Upper lobe of right lung (tissue), 1 donor: ENCODE results near the gene RNF144B. TPM values are rescaled to one million over a fixed set of nuclear protein-coding genes. Genes with fewer than 3 reads are reported as not detected.
A peak's percentile ranks its signal among the peaks of the same experiment; 100 is the strongest.

Experiments
- ATAC-seq: fragments of 200-7000 bp; cut with Tn5 transposase; one replicate; pipeline ENCODE4 v1.9.1; 2020; ENCODE audit warnings: mild to moderate bottlenecking, moderate library complexity
- DNase-seq: peaks from one replicate; pipeline ENCODE4 v3.0.0-alpha.2; 2020
- H3K27ac ChIP-seq: fragments of 200-600 bp; one replicate; pipeline ENCODE4 v1.8.0; 2022
- H3K27me3 ChIP-seq: fragments of 200-600 bp; one replicate; pipeline ENCODE4 v1.8.0; 2022; ENCODE audit warnings: mild to moderate bottlenecking
- H3K36me3 ChIP-seq: fragments of 200-600 bp; one replicate; pipeline ENCODE4 v1.8.0; 2022
- H3K4me1 ChIP-seq: fragments of 200-600 bp; one replicate; pipeline ENCODE4 v1.8.0; 2022
- H3K4me3 ChIP-seq: fragments of 200-600 bp; one replicate; pipeline ENCODE4 v1.8.0; 2022; ENCODE audit warnings: mild to moderate bottlenecking
- H3K9me3 ChIP-seq: fragments of 200-600 bp; one replicate; pipeline ENCODE4 v1.8.0; 2022
- CTCF ChIP-seq: fragments of 200-600 bp; IDR thresholded peaks from one replicate; pipeline ENCODE4 v1.8.0; 2022; ENCODE audit warnings: antibody characterized with exemption
- intact Hi-C: fragments of 100-400 bp; cut with DNase I; formaldehyde crosslinking; loops from one replicate; pipeline ENCODE4 v1.11.0; 2022
- total RNA-seq: library from RNA; stranded (reverse); fragmentation: NEBNext Ultra II Directional; extraction: Animal tissue kit (Norgen Biotek cat#: 25700); gene quantifications from one replicate; pipeline ENCODE4 v1.2.1, GENCODE V29; 2021
- donor health status: DM: no; HTN: yes; CAD: no; lungs with severe emphysema.

The RNF144B gene
- total RNA-seq, 1 donor from 2014 or later = 82.4 TPM

- no peak overlapping the region for H3K27ac ChIP-seq
- no peak for ATAC-seq
- intact Hi-C loops = loop anchor here (10.0 kb wide), 1 partner anchor 172 kb away; no protein-coding TSS in a partner anchor
Measured at GRCh38 chr6:18497006-18497405, 109.9 kb downstream of the RNF144B start.

GRCh38 chr6:18498408-18498807 lies 111.3 kb downstream of the RNF144B start:
- Histone ChIP-seq H3K4me1 (peaks cover 6% of the 10 kb centered on the region), H3K36me3 (no peaks in the 10 kb centered on the region), H3K4me3 (no peak overlapping the region), H3K27ac (no peak overlapping the region), H3K9me3 (no peaks in the 10 kb centered on the region), H3K27me3 (no peaks in the 10 kb centered on the region)
- TF ChIP-seq CTCF = no peak
- intact Hi-C loops = loop anchor here (10.0 kb wide), 1 partner anchor 174 kb away; no protein-coding TSS in a partner anchor
- DNase-seq = no peak
- no peak for ATAC-seq

More at GRCh38 chr6:18497006-18497405, 109.9 kb downstream of the RNF144B start:
- Histone ChIP-seq H3K9me3 (no peaks in the 10 kb centered on the region), H3K4me1 (peaks cover 8% of the 10 kb centered on the region), H3K4me3 (no peak overlapping the region), H3K27me3 (no peaks in the 10 kb centered on the region), H3K36me3 (no peaks in the 10 kb centered on the region)
- no peak for DNase-seq
- no peak for TF ChIP-seq CTCF

GRCh38 chr6:18500921-18501662 lies 113.9 kb downstream of the RNF144B start:
- DNase-seq (no peak), ATAC-seq (no peak)
- Histone ChIP-seq H3K4me3 (no peak overlapping the region), H3K36me3 (no peaks in the 10 kb centered on the region), H3K9me3 (no peaks in the 10 kb centered on the region), H3K4me1 (peaks cover 6% of the 10 kb centered on the region), H3K27ac (peak overlapping the region; percentile 53), H3K27me3 (no peaks in the 10 kb centered on the region)
- intact Hi-C loops = no loop called here
- no peak for TF ChIP-seq CTCF

GRCh38 chr6:18501663-18502013 lies 114.5 kb downstream of the RNF144B start:
- Histone ChIP-seq H3K9me3 (no peaks in the 10 kb centered on the region), H3K27me3 (no peaks in the 10 kb centered on the region), H3K4me1 (peaks cover 6% of the 10 kb centered on the region), H3K27ac (peak overlapping the region; percentile 53), H3K4me3 (no peak overlapping the region), H3K36me3 (no peaks in the 10 kb centered on the region)
- DNase-seq (peak; percentile 75), ATAC-seq (peak; percentile 84)
- intact Hi-C loops = no loop called here
- no peak for TF ChIP-seq CTCF

- peaks cover 6% of the 10 kb centered on the region for H3K4me1 ChIP-seq
- TF ChIP-seq CTCF = no peak
- H3K36me3 ChIP-seq = no peaks in the 10 kb centered on the region
- H3K27ac ChIP-seq = peak overlapping the region; percentile 55
- H3K27me3 ChIP-seq = no peaks in the 10 kb centered on the region
- DNase-seq = no peak
- H3K4me3 ChIP-seq = no peak overlapping the region
- intact Hi-C loops = no loop called here
- ATAC-seq = no peak
- H3K9me3 ChIP-seq = no peaks in the 10 kb centered on the region
Measured at GRCh38 chr6:18503206-18503592, 116.0 kb downstream of the RNF144B start.
